Transverse colon (tissue), 4 donors: Measurements from ENCODE around the gene KRT13. TPM values are rescaled to one million over a fixed set of nuclear protein-coding genes. Genes with fewer than 3 reads are reported as not detected.

Experiments
- DNase-seq: peaks from one replicate; pipeline ENCODE4 v3.0.0-alpha.2; 2019
- H3K27ac ChIP-seq, 4 donors: fragments of 200-600 bp; sonication (generic); 2 replicates each; pipeline ENCODE4 v1.5.1; 2016 to 2018; ENCODE audit warnings: inconsistent platforms in 4 of 4
- H3K27me3 ChIP-seq: fragments of 200-600 bp; sonication (generic); 2 replicates; pipeline ENCODE4 v1.5.1; 2017; ENCODE audit warnings: inconsistent platforms
- H3K36me3 ChIP-seq, 4 donors: fragments of 200-600 bp; sonication (generic); 2 replicates each; pipeline ENCODE4 v1.5.1; 2017 to 2019; ENCODE audit warnings: inconsistent platforms in 4 of 4
- H3K4me1 ChIP-seq, 4 donors: fragments of 200-600 bp; sonication (generic); 2 replicates each; pipeline ENCODE4 v1.5.1; 2017 to 2020; ENCODE audit warnings: inconsistent platforms in 4 of 4
- H3K4me3 ChIP-seq, 4 donors: fragments of 200-600 bp; sonication (generic); 1 replicate in 1 of 4; 2 replicates in 3 of 4; pipeline versions ENCODE4 v1.5.1 to v1.6.1; 2017 to 2019; ENCODE audit warnings: inconsistent platforms in 4 of 4
- H3K9me3 ChIP-seq, 2 donors: fragments of 200-600 bp; sonication (generic); 2 replicates each; pipeline ENCODE4 v1.5.1; 2017 to 2019; ENCODE audit warnings: inconsistent platforms in 2 of 2
- EP300 ChIP-seq: sonication (generic); formaldehyde crosslinking; IDR thresholded peaks from one replicate; pipeline ENCODE4 v1.6.1; 2017; ENCODE audit warnings: antibody characterized with exemption, low read depth
- POLR2A ChIP-seq: fragments of 450-650 bp; IDR thresholded peaks from one replicate; pipeline ENCODE4 v1.6.1; 2016; ENCODE audit warnings: antibody characterized with exemption, mild to moderate bottlenecking, moderate library complexity
- POLR2AphosphoS5 ChIP-seq, 3 donors: sonication (generic); formaldehyde crosslinking; IDR thresholded peaks; one replicate each; pipeline ENCODE4 v1.6.1; 2016; ENCODE audit warnings: antibody characterized with exemption in 3 of 3
- WGBS, 2 donors: methylation state at CpG; one replicate each; pipeline ENCODE4 v1.1.5; 2018; ENCODE audit warnings: low coverage in 1 of 2; 5-methylcytosine and 5-hydroxymethylcytosine counted together
- in situ Hi-C, 4 donors: fragments of 200-750 bp; cut with MboI; loops; one replicate each; pipeline versions ENCODE4 v1.15.0 to v1.15.1; 2017; ENCODE audit warnings: low sequenced_read_pairs in 3 of 4, low pct_ligation_motif_present in 1 of 4, low pct_unique_long_range_greater_than_20kb in 1 of 4
- intact Hi-C: fragments of 100-400 bp; cut with DNase I; formaldehyde crosslinking; loops from one replicate; pipeline ENCODE4 v1.15.1; 2023; ENCODE audit warnings: low total_unique reads
- total RNA-seq, 4 donors: library from RNA; depleted of rRNA; stranded (reverse); fragments of >200 nt; gene quantifications; one replicate each; pipeline ENCODE4 v1.1.0, GENCODE V29; 2016
- TF ChIP-seq, protein P1 (sequence below), 5 experiments: fragments of 200-600 bp in 3 of 5; fragments of 450-650 bp in 2 of 5; sonication (generic) in 3 of 5; IDR thresholded peaks; 1 replicate in 2 of 5; 2 replicates in 3 of 5; pipeline ENCODE4 v1.5.1; 2016 to 2017; ENCODE audit warnings: antibody characterized with exemption in 5 of 5, inconsistent platforms in 3 of 5, mild to moderate bottlenecking in 2 of 5, moderate library complexity in 1 of 5

KRT13 gene
- total RNA-seq, 4 donors from 2014 or later = 0.27 TPM; not detected in 3

GRCh38 chr17:41516830-41517283 lies 11.4 kb upstream of the KRT13 start:
- Histone ChIP-seq H3K27me3 (no peaks in the 10 kb centered on the region), H3K4me3 (no peak overlapping the region), H3K36me3 (no peaks in the 10 kb centered on the region), H3K27ac (no peak overlapping the region), H3K9me3 (no peaks in the 10 kb centered on the region), H3K4me1 (peaks cover 0 to 12% (median 11%) of the 10 kb centered on the region in 4 donors)
- in situ Hi-C loops (no loop called here), intact Hi-C loops (no loop called here)
- DNase-seq = no peak
- WGBS, 2 donors = 89 to 100% methylated on average over 2 to 14 of the region's 14 CpGs
- no peak for TF ChIP-seq POLR2A
- no peak for TF ChIP-seq EP300
- TF ChIP-seq POLR2AphosphoS5 (IDR thresholded peaks at IDR 0.05) = no peak
- TF ChIP-seq, protein P1, sequence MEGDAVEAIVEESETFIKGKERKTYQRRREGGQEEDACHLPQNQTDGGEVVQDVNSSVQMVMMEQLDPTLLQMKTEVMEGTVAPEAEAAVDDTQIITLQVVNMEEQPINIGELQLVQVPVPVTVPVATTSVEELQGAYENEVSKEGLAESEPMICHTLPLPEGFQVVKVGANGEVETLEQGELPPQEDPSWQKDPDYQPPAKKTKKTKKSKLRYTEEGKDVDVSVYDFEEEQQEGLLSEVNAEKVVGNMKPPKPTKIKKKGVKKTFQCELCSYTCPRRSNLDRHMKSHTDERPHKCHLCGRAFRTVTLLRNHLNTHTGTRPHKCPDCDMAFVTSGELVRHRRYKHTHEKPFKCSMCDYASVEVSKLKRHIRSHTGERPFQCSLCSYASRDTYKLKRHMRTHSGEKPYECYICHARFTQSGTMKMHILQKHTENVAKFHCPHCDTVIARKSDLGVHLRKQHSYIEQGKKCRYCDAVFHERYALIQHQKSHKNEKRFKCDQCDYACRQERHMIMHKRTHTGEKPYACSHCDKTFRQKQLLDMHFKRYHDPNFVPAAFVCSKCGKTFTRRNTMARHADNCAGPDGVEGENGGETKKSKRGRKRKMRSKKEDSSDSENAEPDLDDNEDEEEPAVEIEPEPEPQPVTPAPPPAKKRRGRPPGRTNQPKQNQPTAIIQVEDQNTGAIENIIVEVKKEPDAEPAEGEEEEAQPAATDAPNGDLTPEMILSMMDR (IDR thresholded peaks at IDR 0.05) = no peak

GRCh38 chr17:41516147-41516829 lies 10.9 kb upstream of the KRT13 start:
- Histone ChIP-seq H3K4me3 (no peak overlapping the region), H3K27ac (no peak overlapping the region), H3K27me3 (no peaks in the 10 kb centered on the region), H3K36me3 (no peaks in the 10 kb centered on the region), H3K9me3 (no peaks in the 10 kb centered on the region), H3K4me1 (peaks cover 0 to 10% (median 9%) of the 10 kb centered on the region in 4 donors)
- intact Hi-C loops (no loop called here), in situ Hi-C loops (no loop called here)
- 89% methylated on average over 10 of the region's 14 CpGs; no CpG with 5 or more reads in 1 of the 2 donors for WGBS, 2 donors
- TF ChIP-seq, protein P1 (IDR thresholded peaks at IDR 0.05) = no peak
- TF ChIP-seq POLR2A (no peak), POLR2AphosphoS5 (IDR thresholded peaks at IDR 0.05) (no peak), EP300 (no peak)
- DNase-seq = no peak

GRCh38 chr17:41513168-41513547 lies 7.7 kb upstream of the KRT13 start:
- Histone ChIP-seq H3K4me3 (no peak overlapping the region), H3K27ac (no peak overlapping the region), H3K27me3 (no peaks in the 10 kb centered on the region), H3K36me3 (no peaks in the 10 kb centered on the region), H3K9me3 (no peaks in the 10 kb centered on the region), H3K4me1 (peaks cover 0 to 15% (median 8%) of the 10 kb centered on the region in 4 donors)
- WGBS, 2 donors = 76% methylated on average over 5 of the region's 5 CpGs; no CpG with 5 or more reads in 1 of the 2 donors
- TF ChIP-seq POLR2A = no peak
- intact Hi-C loops (no loop called here), in situ Hi-C loops (no loop called here)
- DNase-seq = no peak

- Histone ChIP-seq H3K27ac (no peak overlapping the region), H3K36me3 (no peaks in the 10 kb centered on the region), H3K9me3 (no peaks in the 10 kb centered on the region), H3K4me3 (no peak overlapping the region), H3K4me1 (peaks cover 0 to 15% (median 8%) of the 10 kb centered on the region in 4 donors), H3K27me3 (no peaks in the 10 kb centered on the region)
- WGBS, 2 donors = 57 to 68% methylated on average over 4 to 7 of the region's 7 CpGs
- no peak for DNase-seq
- intact Hi-C loops = no loop called here
- in situ Hi-C loops = no loop called here
- TF ChIP-seq, protein P1 (IDR thresholded peaks at IDR 0.05) = no peak
- no peak for TF ChIP-seq POLR2AphosphoS5 (IDR thresholded peaks at IDR 0.05)
- no peak for TF ChIP-seq EP300
- TF ChIP-seq POLR2A = no peak
These were observed 7.2 kb upstream of the KRT13 start for GRCh38 chr17:41512546-41513167.
